ENCODE measurements around the gene TBC1D22A. TPM values are rescaled to one million over a fixed set of nuclear protein-coding genes. Genes with fewer than 3 reads are reported as not detected.

TBC1D22A gene
- total RNA-seq, 1 experiment from 2014 or later, result 26.0 TPM

- intact Hi-C loops (cut with micrococcal nuclease), result no loop called here
- peaks cover 6% of the 10 kb centered on the region for H3K36me3 Mint-ChIP-seq (ENCODE audit: insufficient read depth, unreplicated experiment)
- TF ChIP-seq CTCF (IDR thresholded peaks at IDR 0.05; ENCODE audit: unreplicated experiment), result no peak
- H3K27me3 Mint-ChIP-seq (ENCODE audit: insufficient read depth, unreplicated experiment), result no peaks in the 10 kb centered on the region
- no peaks in the 10 kb centered on the region for H3K9me3 Mint-ChIP-seq (ENCODE audit: unreplicated experiment)
- no peak for DNase-seq (ENCODE audit: unreplicated experiment)
- CTCF ChIA-PET, result no interaction called here
- no peak overlapping the region for H3K4me3 Mint-ChIP-seq (ENCODE audit: unreplicated experiment)
- POLR2A ChIA-PET, result no interaction called here
- no peak overlapping the region for H3K27ac Mint-ChIP-seq (ENCODE audit: low read depth, unreplicated experiment)
- no TSS peak for BruUV-seq (replicated peaks)
- peaks cover 13% of the 10 kb centered on the region for H3K4me1 Mint-ChIP-seq (ENCODE audit: insufficient read depth, unreplicated experiment)
These were observed 388.6 kb downstream of the TBC1D22A start for GRCh38 chr22:47151064-47151463.

- peaks cover 6% of the 10 kb centered on the region for H3K36me3 Mint-ChIP-seq (ENCODE audit: insufficient read depth, unreplicated experiment)
- intact Hi-C loops (cut with micrococcal nuclease), result no loop called here
- no peak for DNase-seq (ENCODE audit: unreplicated experiment)
- no peak for TF ChIP-seq CTCF (IDR thresholded peaks at IDR 0.05; ENCODE audit: unreplicated experiment)
- no peaks in the 10 kb centered on the region for H3K9me3 Mint-ChIP-seq (ENCODE audit: unreplicated experiment)
- ChIA-PET CTCF (interaction anchor here (0.7 kb wide), 1 partner anchor 27 kb away, joined by 3 read pairs; no protein-coding TSS in a partner anchor), POLR2A (no interaction called here)
- H3K27ac Mint-ChIP-seq (ENCODE audit: low read depth, unreplicated experiment), result no peak overlapping the region
- H3K4me1 Mint-ChIP-seq (ENCODE audit: insufficient read depth, unreplicated experiment), result peaks cover 13% of the 10 kb centered on the region
- no peak overlapping the region for H3K4me3 Mint-ChIP-seq (ENCODE audit: unreplicated experiment)
- BruUV-seq (replicated peaks), result no TSS peak
- H3K27me3 Mint-ChIP-seq (ENCODE audit: insufficient read depth, unreplicated experiment), result no peaks in the 10 kb centered on the region
These were observed 389.0 kb downstream of the TBC1D22A start for GRCh38 chr22:47151490-47151889.

GRCh38 chr22:47152236-47152635 lies 389.8 kb downstream of the TBC1D22A start:
- no TSS peak for BruUV-seq (replicated peaks)
- ChIA-PET POLR2A (no interaction called here), CTCF (no interaction called here)
- Mint-ChIP-seq H3K36me3 (ENCODE audit: insufficient read depth, unreplicated experiment) (peaks cover 6% of the 10 kb centered on the region), H3K9me3 (ENCODE audit: unreplicated experiment) (no peaks in the 10 kb centered on the region), H3K4me3 (ENCODE audit: unreplicated experiment) (no peak overlapping the region), H3K27ac (ENCODE audit: low read depth, unreplicated experiment) (no peak overlapping the region), H3K4me1 (ENCODE audit: insufficient read depth, unreplicated experiment) (peaks cover 13% of the 10 kb centered on the region), H3K27me3 (ENCODE audit: insufficient read depth, unreplicated experiment) (no peaks in the 10 kb centered on the region)
- TF ChIP-seq CTCF (IDR thresholded peaks at IDR 0.05; ENCODE audit: unreplicated experiment), result no peak
- DNase-seq (ENCODE audit: unreplicated experiment), result no peak
- intact Hi-C loops (cut with micrococcal nuclease), result no loop called here

- Mint-ChIP-seq H3K36me3 (ENCODE audit: insufficient read depth, unreplicated experiment) (peaks cover 6% of the 10 kb centered on the region), H3K4me1 (ENCODE audit: insufficient read depth, unreplicated experiment) (peaks cover 13% of the 10 kb centered on the region), H3K9me3 (ENCODE audit: unreplicated experiment) (no peaks in the 10 kb centered on the region)
These were observed 390.5 kb downstream of the TBC1D22A start for GRCh38 chr22:47152938-47153337.

More at GRCh38 chr22:47152938-47153337, 390.5 kb downstream of the TBC1D22A start:
- H3K27ac Mint-ChIP-seq (ENCODE audit: low read depth, unreplicated experiment), result peak overlapping the region; percentile 63
- H3K27me3 Mint-ChIP-seq (ENCODE audit: insufficient read depth, unreplicated experiment), result no peaks in the 10 kb centered on the region
- no TSS peak for BruUV-seq (replicated peaks)
- intact Hi-C loops (cut with micrococcal nuclease), result no loop called here
- no peak overlapping the region for H3K4me3 Mint-ChIP-seq (ENCODE audit: unreplicated experiment)
- CTCF ChIA-PET, result no interaction called here
- no peak for TF ChIP-seq CTCF (IDR thresholded peaks at IDR 0.05; ENCODE audit: unreplicated experiment)
- no peak for DNase-seq (ENCODE audit: unreplicated experiment)
- POLR2A ChIA-PET, result no interaction called here
